ENCODE results near the gene LMAN2L. TPM values are rescaled to one million over a fixed set of nuclear protein-coding genes. Genes with fewer than 3 reads are reported as not detected.

The LMAN2L gene
- total RNA-seq, 1 experiment from 2014 or later: 15.6 TPM

DNA sequence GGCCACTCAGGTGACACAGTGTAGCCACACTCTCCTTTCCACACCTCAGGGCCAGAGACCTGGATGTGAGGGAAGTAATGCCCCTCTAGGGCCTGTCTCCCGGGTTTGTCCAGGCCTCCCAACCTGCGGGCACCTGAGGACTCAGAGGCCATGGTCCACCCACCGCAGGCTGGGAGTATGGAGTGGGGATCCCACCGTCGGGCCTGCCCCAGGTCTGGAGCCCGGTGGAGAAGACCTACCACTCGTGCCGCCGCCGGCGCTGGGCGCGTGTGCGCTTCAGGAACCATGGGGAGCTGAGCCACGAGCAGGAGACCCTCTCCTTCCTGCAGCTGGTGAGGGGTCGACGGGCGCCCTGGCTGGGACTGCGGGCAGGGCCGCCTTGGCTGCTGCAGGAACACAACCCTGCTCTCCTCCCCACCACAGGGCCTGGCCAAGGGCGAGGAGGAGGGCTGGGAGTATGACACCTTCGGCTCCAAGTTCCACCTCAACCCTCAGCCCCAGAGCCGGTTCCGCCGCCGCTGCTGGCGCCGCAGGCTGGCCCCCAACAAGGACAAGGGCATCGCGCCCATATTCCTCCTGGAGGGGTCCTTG, 48.7 kb downstream of the LMAN2L start:
- Histone ChIP-seq H2AFZ (no peak overlapping the region), H3F3A (ENCODE audit: insufficient read depth, low read depth) (no peaks in the 10 kb centered on the region), H3K9me3 (ENCODE audit: insufficient read depth, low read depth) (no peaks in the 10 kb centered on the region), H3K4me3 (no peak overlapping the region), H3K27me3 (ENCODE audit: insufficient read depth, low read depth) (no peaks in the 10 kb centered on the region), H3K27ac (no peak overlapping the region), H3K79me2 (ENCODE audit: low read depth) (no peaks in the 10 kb centered on the region), H3K9me2 (ENCODE audit: insufficient read depth) (no peaks in the 10 kb centered on the region), H3K4me2 (no peak overlapping the region), H3K36me3 (ENCODE audit: low read depth) (no peaks in the 10 kb centered on the region), H4K20me1 (ENCODE audit: insufficient read depth) (no peaks in the 10 kb centered on the region), H3K4me1 (replicated peaks; ENCODE audit: insufficient read depth) (no peaks in the 10 kb centered on the region)
- DNase-seq: no peak
- no TSS peak for BruUV-seq (replicated peaks)
- intact Hi-C loops (cut with micrococcal nuclease; ENCODE audit: unreplicated experiment): no loop called here
- CTCF ChIA-PET: no interaction called here
- POLR2A ChIA-PET (ENCODE audit: unreplicated experiment): no interaction called here
- TF ChIP-seq CTCF (conservative IDR thresholded peaks at IDR 0.05) (no peak), EZH2 (IDR thresholded peaks at IDR 0.05; ENCODE audit: low read depth) (no peak)

GRCh38 chr2:96690306-96691021, 49.4 kb downstream of the LMAN2L start:
- Histone ChIP-seq H3K4me2 (no peak overlapping the region), H3K27me3 (ENCODE audit: insufficient read depth, low read depth) (no peaks in the 10 kb centered on the region), H3K9me2 (ENCODE audit: insufficient read depth) (no peaks in the 10 kb centered on the region), H4K20me1 (ENCODE audit: insufficient read depth) (no peaks in the 10 kb centered on the region), H3K4me1 (replicated peaks; ENCODE audit: insufficient read depth) (no peaks in the 10 kb centered on the region), H3F3A (ENCODE audit: insufficient read depth, low read depth) (no peaks in the 10 kb centered on the region), H3K36me3 (ENCODE audit: low read depth) (no peaks in the 10 kb centered on the region), H3K79me2 (ENCODE audit: low read depth) (no peaks in the 10 kb centered on the region), H2AFZ (no peak overlapping the region), H3K27ac (no peak overlapping the region), H3K4me3 (no peak overlapping the region), H3K9me3 (ENCODE audit: insufficient read depth, low read depth) (no peaks in the 10 kb centered on the region)
- TF ChIP-seq EZH2 (IDR thresholded peaks at IDR 0.05; ENCODE audit: low read depth) (no peak), CTCF (conservative IDR thresholded peaks at IDR 0.05) (no peak)
- DNase-seq: no peak
- intact Hi-C loops (cut with micrococcal nuclease; ENCODE audit: unreplicated experiment): no loop called here
- CTCF ChIA-PET: no interaction called here
- POLR2A ChIA-PET (ENCODE audit: unreplicated experiment): no interaction called here
- BruUV-seq (replicated peaks): no TSS peak

- Histone ChIP-seq H3K36me3 (ENCODE audit: low read depth) (no peaks in the 10 kb centered on the region), H3K79me2 (ENCODE audit: low read depth) (no peaks in the 10 kb centered on the region), H3K9me2 (ENCODE audit: insufficient read depth) (no peaks in the 10 kb centered on the region), H3K4me3 (no peak overlapping the region), H3K27me3 (ENCODE audit: insufficient read depth, low read depth) (no peaks in the 10 kb centered on the region), H3K4me1 (replicated peaks; ENCODE audit: insufficient read depth) (no peaks in the 10 kb centered on the region), H3K9me3 (ENCODE audit: insufficient read depth, low read depth) (no peaks in the 10 kb centered on the region), H2AFZ (no peak overlapping the region), H3K27ac (no peak overlapping the region), H3K4me2 (no peak overlapping the region), H4K20me1 (ENCODE audit: insufficient read depth) (no peaks in the 10 kb centered on the region), H3F3A (ENCODE audit: insufficient read depth, low read depth) (no peaks in the 10 kb centered on the region)
- POLR2A ChIA-PET (ENCODE audit: unreplicated experiment): no interaction called here
- CTCF ChIA-PET: no interaction called here
- intact Hi-C loops (cut with micrococcal nuclease; ENCODE audit: unreplicated experiment): no loop called here
- DNase-seq: no peak
- TF ChIP-seq EZH2 (IDR thresholded peaks at IDR 0.05; ENCODE audit: low read depth): no peak
- TF ChIP-seq CTCF (conservative IDR thresholded peaks at IDR 0.05): no peak
- BruUV-seq (replicated peaks): no TSS peak
These were observed 50.4 kb downstream of the LMAN2L start for GRCh38 chr2:96689431-96689991.
